A673 (cell line): Measurements from ENCODE around the gene PHYHIPL.

Experiments used
- EZH2 ChIP-seq: fragments of 200-600 bp; sonication (generic); IDR thresholded peaks from 2 replicates; pipeline ENCODE4 v1.6.1; 2017; ENCODE audit warnings: borderline replicate concordance, low read depth, mild to moderate bottlenecking, mixed read lengths, antibody characterized with exemption, low read length; ENCODE audit not compliant: poor library complexity, severe bottlenecking
- TF ChIP-seq, protein P1 (sequence below): fragments of 300-800, 200-600 bp; sonication (generic); conservative IDR thresholded peaks from 2 replicates; pipeline ENCODE4 v1.5.1; 2017; ENCODE audit warnings: low read depth, mild to moderate bottlenecking, antibody characterized with exemption, low read length, moderate library complexity, mixed read lengths

DNA sequence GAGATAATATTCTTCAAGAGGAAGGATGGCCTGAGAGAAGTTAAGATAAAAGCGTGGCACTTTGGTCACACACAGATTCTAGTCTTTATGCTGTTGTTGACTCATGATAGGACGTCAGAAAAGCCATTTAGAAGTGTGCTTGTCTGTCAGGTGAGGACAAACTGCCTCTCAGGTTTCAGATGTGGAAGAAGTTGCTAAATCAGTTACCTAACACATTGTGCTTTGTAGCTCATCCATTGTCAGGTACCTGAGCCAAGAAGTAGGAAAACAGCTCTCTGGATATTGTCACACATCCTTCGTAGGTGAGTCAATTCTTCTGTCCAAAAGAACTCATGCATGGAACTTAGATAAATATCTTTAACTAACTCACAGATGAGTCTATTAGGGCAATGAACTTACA, 49.5 kb upstream of the PHYHIPL start:
- TF ChIP-seq, protein P1, sequence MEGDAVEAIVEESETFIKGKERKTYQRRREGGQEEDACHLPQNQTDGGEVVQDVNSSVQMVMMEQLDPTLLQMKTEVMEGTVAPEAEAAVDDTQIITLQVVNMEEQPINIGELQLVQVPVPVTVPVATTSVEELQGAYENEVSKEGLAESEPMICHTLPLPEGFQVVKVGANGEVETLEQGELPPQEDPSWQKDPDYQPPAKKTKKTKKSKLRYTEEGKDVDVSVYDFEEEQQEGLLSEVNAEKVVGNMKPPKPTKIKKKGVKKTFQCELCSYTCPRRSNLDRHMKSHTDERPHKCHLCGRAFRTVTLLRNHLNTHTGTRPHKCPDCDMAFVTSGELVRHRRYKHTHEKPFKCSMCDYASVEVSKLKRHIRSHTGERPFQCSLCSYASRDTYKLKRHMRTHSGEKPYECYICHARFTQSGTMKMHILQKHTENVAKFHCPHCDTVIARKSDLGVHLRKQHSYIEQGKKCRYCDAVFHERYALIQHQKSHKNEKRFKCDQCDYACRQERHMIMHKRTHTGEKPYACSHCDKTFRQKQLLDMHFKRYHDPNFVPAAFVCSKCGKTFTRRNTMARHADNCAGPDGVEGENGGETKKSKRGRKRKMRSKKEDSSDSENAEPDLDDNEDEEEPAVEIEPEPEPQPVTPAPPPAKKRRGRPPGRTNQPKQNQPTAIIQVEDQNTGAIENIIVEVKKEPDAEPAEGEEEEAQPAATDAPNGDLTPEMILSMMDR = no peak
- TF ChIP-seq EZH2 = no peak
